Left renal cortex interstitium (tissue), 4 donors: Measurements from ENCODE around the gene GDA. TPM values are rescaled to one million over a fixed set of nuclear protein-coding genes. Genes with fewer than 3 reads are reported as not detected.

Experiments
- DNase-seq, 4 donors: peaks; one replicate each; pipeline ENCODE4 v3.0.0-alpha.2; 2013; ENCODE audit warnings: low read depth in 4 of 4, low spot score in 2 of 4, missing footprints in 1 of 4
- polyA plus RNA-seq, 4 donors: library from polyadenylated mRNA; unstranded; fragments of 120-200 nt; gene quantifications; one replicate each; pipeline ENCODE4 v1.2.1, GENCODE V29; 2013; ENCODE audit not compliant: insufficient read length in 4 of 4

Gene GDA
- under 1 TPM; 0.24 to 0.95 (median 0.59) TPM for polyA plus RNA-seq

DNA sequence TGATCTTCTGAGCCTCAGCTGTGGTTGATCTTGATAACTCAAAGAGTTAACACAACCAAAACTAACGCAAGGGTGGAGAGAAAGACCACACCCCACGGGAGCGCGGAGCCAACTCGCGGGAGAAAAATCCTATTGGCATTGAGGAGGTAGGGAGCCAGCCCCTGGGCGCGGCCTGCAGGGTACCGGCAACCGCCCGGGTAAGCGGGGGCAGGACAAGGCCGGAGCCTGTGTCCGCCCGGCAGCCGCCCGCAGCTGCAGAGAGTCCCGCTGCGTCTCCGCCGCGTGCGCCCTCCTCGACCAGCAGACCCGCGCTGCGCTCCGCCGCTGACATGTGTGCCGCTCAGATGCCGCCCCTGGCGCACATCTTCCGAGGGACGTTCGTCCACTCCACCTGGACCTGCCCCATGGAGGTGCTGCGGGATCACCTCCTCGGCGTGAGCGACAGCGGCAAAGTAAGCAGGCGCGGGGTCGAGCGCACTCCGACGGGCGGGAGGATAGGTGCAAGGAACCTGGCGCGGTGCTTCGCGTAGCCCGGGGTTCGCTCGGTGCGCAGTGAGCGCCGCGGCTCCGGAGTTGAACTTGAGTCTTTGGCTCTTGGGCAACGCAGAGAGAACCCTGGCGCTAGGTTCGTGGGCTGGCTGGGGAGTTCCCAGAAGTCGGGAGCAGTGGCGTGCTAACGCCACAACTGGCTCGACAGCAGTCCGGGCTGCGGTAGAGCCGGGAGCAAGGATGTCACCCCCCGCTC is at the start of gene GDA:
GDA (plus strand) TSS at position 210 of the 745 bp plus-strand sequence; CDS start at position 330, 120 bp downstream.
- DNase-seq, result no peak

DNA sequence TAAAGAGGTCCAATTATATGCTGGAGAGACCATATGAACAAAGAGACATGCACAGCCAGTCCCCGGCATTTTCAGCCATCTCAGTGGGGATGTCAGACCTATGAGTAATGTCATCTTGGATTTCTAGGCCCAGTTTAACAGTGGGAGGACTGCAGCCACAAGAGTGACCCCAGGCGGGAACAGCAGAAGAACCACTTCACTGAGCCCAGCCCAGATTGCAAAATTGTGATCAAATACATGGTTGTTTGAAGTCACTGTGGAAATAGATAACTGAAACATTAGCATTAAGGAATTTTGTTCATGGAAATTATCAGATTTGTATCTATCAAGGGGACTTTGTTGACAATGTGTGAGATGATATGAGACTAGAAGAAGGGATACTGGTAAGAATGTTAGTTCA is 46.7 kb upstream of the GDA start:
- no peak for DNase-seq

DNA sequence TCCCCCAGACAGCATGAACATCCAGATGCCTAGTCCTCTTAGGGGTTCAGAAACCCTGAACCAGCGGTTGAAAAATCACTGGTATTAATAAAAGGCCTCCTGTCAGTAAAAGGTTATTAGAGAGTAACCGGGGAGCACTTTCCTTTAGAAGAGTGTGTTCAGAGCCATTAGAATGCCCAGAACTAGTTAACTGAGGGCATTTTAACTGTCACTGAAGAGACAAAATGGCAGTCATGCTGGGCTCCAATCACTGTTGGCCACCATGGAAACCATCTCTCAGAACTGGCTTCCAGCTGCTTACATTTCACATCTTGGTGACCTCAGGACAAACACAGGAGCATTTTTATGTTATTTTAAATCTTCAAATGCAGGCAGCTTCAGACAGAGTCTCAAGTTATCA is 36.2 kb upstream of the GDA start:
- DNase-seq, result no peak

DNA sequence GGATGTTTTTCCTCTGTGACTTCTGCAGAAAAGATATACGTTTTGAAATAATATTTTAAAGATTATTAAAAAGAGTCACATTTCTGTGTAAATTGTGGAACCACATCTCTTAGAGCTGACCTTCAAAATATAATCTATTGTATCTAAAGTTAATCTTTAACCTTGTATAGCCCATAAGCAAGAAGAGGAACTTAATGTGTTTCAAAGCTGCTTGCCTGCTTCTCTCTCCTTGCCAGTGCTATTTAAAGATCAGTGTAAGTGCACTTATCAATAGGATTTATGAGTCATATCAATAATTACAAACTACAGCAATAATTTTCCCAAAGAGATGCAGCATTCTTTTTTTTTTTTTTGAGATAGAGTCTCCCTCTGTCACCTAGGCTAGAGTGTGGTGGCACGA is 29.4 kb upstream of the GDA start:
- no peak for DNase-seq

DNA sequence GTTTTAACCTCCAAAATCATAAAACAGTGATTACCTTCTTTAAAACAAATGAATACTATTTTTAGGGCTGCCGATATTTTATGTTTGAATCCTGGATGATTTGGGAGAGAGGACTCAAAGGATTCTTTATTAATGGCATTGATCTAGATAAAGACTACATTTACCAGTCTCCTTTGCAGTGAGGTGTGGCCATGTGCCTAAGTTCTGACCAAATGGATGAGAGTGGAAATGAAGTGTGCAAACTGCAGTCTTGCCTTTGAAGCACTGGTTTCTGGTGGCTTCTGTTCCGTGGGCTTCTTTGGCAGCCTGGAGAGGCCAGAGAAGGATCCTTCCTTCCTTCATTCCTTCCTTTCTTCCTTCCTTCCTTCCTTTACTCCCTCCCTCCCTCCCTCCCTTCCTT is 24.3 kb upstream of the GDA start:
- no peak for DNase-seq

DNA sequence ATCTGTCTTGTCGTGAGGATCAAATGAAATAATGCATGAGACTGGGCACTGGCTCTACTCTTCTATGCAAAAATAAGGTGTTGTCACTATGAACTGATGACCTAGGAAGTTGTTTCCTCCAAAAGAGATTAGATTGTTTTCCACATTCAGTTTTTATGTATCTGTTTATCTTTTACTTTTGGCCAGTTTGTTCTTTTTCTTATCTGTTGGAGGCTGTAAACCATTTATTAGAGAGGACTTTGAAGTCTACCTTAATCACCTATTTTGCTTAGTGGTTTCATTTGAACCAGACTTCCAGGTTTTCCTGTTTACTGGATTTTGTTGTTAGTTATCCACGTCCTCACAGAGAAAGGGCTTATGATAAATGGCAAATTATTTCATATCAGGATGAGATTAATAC is 21.5 kb upstream of the GDA start:
- no peak for DNase-seq

DNA sequence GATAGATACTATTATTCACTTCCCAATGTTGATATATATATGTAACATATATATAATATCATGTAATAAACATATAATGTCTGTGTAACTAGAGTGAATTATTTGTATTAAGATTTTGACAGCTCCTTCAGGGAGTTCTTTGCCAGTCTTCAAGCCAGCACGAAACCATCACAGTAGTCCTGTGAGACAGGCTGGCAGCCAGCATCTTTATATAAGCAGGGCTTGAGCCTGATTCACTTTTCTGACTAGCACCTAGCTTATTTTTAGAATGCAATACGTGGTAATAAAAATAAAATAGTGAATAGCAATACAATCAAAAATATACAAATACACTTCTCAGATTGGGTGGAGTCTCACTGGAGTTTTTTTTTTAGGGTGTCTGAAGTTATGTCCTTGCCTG is 20.7 kb upstream of the GDA start:
- no peak for DNase-seq

DNA sequence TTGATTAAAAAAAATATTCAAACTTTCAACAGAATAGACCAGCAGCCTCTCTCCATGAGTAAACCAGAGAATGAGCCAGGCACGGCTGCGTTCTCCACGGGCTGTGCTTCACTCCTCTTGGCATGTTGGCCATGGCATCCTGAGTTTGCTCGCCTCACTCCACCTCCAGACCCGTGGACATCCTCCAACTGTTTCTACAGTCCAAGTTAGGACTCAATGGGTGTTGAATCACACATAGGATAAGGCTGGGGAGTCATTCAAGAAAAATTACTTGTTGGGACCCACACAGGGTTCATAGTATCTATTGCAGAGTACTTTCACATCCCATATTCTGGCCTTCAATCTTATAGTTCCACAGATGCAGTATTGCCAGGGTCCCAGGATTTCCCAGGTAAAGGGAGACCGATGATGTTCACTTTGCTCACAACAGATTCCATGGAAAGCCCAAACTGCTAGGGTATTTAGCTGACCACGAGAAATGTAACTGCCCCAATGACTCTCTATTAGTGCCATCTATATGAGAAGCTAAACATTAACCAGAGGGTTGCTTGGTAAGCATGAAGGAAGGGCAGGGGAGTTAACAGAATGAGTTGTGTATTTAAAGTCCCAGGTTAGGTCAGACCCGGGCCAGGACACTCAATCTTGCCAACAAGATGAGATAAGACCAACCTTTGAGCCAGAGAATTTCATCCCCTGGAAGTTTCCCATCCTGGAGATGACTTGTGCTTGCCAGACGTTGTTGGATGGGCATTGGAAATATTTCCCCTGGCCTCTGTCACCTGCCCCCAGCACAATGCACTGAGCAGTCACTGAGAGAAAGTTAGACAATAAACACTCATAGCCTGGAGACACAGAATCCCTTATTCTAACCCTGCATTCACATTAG is 19.7 kb upstream of the GDA start:
- no peak for DNase-seq

DNA sequence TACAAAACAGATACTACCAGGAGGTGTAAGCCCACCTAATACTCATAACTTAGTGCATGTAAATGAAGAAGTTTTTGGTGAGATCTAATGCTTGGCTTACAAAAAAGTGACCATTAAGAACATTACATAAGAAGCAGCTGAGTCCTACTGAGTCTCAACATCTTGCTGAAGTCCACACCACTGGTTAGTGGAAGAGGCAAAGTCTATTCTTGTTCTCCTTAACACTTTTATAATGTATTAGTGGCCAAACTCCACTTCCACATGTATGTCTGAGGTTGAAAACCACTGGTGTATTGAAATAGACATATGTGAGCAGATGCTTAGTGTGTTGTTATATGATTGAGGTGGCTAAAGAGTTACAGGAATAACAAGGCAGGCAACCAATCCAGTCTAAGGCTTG is 18.9 kb upstream of the GDA start:
- DNase-seq, result no peak

DNA sequence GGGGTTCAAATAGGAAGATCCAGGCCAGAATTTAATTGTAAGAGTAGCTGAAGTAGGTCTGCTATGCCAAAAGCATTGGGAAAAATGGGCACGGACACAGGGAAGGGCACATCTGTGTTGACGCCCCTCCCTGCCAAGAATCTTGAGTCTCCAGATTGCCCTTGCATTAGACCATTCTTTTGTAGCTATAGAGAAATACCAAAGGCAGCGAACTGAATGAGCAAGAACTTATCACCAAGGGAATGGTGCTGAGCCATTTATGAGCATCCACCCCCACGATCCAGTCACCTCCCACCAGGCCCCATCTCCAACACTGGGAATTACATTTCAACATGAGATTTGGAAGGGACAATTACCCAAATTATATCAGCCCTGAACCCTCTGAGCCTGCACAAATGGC is 18.0 kb upstream of the GDA start:
- DNase-seq, result no peak

DNA sequence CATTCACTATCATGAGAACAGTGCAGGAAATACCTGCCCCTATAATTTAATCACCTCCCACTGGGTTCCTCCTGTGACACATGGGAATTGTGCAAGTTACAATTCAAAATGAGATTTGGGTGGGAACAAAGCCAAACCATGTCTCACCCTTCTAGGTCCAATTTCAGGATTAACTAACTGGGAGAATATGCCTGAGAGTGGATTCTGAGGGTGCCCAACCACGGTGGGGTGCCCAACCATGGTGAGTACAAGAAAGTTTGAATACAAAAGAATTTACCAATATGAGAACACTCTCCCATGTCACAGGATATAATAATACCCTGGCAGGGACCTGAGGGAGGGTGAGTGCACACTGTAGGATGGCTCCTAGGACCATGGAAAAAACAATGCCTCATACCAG is 17.2 kb upstream of the GDA start:
- DNase-seq, result no peak

DNA sequence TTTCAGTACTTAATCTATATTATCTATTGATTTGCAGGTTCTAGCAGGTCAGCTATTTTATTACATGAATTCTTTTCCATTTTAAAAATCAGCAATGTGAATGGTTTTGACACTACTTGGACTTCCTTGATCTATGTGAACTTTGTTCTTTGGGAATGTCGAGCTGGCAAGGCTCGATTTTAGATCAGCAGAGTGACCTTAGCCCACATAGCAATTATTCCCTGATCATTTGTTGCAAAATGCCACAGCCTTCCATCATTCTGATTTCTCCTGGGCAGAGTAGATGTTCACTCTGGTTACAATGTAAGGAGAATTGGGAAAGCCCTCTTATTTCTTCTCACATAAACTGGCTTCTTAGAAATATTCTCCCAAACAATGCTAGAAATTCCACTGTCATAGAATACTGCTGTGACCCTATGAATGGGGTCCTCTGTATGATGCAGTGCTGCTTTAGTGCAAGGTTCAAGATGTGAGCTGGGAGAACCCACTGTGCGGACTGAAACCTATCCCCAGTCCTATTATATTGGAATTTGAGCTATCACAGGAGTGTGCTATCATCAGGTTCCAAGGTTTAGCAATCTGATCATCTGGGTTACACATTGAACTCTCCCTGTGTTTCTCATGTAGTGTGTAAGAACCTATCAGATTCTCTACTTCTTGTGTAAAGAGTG is 15.7 kb upstream of the GDA start:
- DNase-seq, result no peak

DNA sequence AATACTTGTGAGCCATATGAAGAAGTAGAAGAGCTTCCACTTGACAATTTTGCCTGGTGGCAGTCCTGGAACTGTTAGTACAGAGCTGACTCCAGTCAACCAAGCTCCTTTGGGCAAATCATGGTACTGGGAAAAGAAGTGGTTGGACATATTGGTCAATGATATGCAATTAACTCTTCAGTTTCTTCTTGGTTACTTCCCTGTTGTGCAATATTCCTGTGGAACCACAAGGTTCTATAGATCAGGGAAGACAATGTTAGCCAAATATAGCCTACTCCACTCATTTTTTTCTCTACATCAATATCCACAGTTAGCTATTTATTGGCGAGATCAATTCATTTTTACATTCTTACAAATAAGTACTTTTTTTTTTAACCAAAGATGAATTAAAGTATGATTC is 14.4 kb upstream of the GDA start:
- DNase-seq, result no peak

DNA sequence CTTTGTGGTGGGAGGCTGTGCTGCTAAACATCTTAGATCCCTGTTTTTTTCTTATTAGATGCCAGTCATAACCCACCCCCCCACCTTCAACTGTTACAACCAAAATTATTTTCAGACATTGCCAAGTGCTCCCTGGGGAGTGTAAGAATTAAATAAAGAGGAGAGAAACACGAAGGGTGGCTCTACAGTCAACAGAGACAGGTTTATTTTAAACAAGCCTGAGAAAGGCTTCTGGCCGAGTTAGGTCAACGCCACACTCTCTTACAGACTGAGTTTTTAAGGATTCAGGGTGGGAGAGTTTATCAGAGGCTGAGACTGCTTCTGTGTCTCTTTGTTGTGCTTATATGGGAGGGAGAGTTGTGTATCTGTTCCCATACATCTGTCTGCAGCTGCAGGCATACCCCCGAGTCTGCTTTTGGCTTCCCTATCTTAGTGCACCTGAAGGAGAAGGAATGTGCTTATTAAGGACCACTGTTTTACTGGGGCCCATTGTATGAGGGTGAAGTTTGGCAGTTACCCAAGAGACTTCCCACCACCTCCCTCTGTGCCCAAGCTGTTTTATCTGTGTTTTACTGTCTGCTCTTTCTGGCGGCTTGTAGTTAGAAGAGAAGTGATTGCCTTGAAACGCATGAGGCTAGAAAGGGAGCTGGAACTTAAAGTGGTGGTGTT is 11.4 kb upstream of the GDA start:
- no peak for DNase-seq

DNA sequence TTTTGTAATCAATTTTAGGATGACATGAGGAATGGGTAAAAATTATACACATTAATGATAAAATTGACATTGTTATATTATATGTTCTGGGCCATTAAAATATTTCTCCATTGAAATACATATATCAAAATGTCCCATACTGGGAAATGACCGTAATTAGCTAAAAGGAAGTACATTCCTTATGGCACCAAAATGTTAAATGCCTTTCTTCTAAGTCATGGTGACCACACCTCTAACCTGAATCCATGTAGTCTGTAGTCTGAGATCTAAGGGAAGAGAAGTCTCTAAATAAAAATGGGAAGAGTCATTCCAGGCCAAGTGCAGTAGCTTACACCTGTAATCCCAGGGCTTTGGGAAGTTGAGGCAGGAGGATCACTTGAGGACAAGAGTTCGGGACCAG is 10.0 kb upstream of the GDA start:
- no peak for DNase-seq

DNA sequence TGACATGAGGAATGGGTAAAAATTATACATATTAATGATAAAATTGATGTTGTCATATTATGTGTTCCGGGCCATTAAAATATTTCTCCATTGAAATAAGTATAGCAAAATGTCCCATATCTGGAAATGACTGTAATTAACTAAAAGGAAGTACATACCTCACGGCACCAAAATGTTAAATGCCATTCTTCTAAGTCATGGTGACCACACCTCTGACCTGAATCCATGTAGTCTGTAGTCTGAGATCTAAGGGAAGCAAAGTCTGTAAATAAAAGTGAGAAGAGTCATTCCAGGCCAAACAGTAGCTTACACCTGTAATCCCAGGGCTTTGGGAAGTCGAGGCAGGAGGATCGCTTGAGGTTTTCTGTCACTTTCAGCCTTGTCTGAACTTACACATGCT is 8.7 kb upstream of the GDA start:
- no peak for DNase-seq

DNA sequence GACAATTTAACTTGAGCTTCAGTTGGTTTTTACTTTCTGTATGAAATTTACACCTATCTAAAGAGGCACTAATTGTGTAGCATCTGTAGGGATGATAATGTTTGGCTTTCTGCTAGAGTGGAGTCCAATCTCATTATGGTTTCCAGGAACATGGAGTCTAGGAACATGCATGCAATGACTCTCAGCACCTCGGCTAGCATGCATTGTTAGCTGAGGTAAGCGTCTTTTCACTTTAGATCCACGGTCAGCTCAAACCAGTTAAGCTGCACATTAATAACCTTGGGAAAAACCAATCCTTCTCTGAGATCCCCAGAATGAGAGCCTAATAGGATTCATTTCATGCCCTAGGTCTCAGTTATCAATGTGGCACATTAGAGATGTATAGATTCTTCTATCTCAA is 7.8 kb upstream of the GDA start:
- no peak for DNase-seq

DNA sequence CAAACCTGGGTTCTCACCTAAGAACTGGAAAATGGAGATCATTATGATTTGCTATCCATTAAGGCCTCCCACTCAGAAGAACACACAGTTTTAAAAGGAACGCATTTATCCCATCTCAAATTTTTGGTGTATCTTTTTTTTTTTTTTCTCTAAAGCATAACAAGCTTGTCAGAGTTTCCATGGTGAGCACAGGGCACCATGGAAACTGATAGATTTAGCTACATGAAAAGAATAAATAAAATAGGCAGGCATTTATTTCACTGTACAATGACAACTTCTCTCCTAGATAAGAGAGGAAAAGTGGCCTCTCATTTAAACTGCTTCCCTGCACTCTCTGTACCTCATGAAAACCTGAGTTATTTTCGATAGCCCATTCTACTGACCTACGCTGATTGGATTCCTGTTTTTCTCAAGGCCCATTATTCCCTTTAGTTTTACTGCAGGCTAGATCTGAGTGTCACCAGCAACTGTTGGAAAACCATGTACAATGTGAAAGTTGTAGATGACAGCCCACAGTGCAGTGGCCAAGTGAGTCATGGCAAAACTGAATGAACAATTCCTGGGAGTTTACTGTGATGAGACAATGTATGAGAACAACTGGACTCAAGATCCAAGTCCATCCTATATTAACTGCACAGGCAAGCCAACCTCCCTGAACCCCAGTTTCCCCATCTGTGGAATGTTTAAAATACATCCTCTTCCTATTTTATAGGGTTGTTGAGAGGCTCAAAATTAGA is 4.3 kb upstream of the GDA start:
- DNase-seq, result no peak

DNA sequence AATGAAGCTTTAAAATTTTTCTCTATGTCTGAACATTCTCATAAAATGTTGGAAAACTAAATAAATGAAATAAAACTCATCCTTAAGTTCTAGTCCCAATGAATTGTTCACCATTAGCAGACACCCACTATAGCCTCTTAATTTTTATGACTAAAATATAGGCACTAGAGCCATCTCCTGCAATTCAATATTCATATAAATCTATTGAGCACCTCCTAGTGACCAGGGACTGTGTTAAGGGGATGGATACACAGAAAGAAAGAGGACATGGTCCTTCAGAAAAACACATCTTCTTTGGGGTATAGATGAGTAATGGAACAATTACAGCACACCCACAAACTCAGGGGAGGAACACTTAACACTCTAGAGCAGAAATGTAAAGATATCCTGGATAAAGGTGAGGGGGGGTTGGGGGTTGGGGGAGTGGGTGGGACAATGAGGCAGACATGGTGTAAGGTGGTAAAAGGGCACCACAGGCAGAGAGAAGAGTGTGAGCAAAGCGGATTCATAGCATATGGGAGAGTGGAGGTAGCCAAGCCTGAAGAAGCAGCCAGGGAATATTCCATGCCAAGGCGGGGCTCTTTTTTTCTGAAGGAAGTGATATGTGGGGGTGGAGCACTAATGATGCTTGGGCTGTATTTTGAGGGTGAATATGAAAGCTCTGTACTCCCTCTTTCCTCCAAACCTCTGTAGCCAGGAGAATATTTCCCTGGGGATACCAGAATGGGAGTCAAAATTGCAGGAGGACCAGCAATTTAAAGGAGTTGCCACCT is 3.3 kb upstream of the GDA start:
- no peak for DNase-seq

DNA sequence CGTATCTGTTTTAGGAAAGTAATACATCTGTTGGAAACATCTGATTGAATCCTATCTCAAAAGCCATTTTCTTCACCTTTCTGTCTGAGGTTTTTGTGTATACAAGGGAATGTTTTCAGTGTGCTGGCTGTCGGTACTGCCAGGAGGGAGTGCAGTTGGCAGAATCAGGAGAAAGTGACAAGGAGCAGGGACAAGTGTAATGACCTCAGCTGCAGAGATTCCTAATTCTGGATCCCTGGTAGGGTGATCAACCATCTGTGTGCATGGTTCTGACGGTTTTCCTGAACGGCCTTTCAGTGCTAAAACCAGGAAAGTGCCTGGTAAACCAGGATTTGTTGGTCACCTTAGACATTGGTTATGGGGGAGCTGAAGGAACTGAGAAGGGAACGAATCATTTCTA is 1.6 kb upstream of the GDA start:
- no peak for DNase-seq
